D721Med (cell line): ENCODE data around the gene LRRFIP1.

ENCODE experiments used
- DNase-seq: peaks from one replicate; pipeline ENCODE4 v3.0.0; 2011; ENCODE audit warnings: low spot score; ENCODE audit not compliant: insufficient read length
- FAIRE-seq: peaks from 2 replicates; lab custom pipeline; 2011; peaks lifted over from hg19 to GRCh38; lab: Jason Lieb, UNC
- TF ChIP-seq, protein P1 (sequence below): IDR thresholded peaks from 2 replicates; pipeline ENCODE4 v1.5.1; 2012; ENCODE audit warnings: mild to moderate bottlenecking, control low read depth; ENCODE audit not compliant: insufficient read depth; ENCODE audit errors: missing control alignments

LRRFIP1 gene

DNA sequence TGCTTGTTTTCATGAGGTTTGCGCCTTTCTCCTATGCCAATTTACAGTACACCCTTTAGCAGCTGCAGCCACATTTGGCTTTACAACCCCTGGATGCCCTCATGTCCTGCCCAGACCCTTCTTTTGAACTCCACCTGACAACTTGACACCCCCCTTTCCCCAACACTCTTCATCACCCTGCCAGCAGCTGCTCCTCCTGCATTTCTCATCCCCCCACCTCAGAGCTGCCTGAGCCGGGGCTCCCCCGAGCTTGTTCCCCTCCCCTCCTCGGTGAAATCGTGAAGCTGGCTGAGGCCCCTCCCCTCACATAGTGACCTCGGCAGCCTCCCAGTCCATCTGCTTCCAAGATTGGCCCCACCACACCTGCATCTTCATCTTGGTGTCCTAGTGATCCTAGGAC lies 40.5 kb downstream of the LRRFIP1 start:
- TF ChIP-seq, protein P1, sequence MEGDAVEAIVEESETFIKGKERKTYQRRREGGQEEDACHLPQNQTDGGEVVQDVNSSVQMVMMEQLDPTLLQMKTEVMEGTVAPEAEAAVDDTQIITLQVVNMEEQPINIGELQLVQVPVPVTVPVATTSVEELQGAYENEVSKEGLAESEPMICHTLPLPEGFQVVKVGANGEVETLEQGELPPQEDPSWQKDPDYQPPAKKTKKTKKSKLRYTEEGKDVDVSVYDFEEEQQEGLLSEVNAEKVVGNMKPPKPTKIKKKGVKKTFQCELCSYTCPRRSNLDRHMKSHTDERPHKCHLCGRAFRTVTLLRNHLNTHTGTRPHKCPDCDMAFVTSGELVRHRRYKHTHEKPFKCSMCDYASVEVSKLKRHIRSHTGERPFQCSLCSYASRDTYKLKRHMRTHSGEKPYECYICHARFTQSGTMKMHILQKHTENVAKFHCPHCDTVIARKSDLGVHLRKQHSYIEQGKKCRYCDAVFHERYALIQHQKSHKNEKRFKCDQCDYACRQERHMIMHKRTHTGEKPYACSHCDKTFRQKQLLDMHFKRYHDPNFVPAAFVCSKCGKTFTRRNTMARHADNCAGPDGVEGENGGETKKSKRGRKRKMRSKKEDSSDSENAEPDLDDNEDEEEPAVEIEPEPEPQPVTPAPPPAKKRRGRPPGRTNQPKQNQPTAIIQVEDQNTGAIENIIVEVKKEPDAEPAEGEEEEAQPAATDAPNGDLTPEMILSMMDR: no peak
- FAIRE-seq (no peak), DNase-seq (no peak)

DNA sequence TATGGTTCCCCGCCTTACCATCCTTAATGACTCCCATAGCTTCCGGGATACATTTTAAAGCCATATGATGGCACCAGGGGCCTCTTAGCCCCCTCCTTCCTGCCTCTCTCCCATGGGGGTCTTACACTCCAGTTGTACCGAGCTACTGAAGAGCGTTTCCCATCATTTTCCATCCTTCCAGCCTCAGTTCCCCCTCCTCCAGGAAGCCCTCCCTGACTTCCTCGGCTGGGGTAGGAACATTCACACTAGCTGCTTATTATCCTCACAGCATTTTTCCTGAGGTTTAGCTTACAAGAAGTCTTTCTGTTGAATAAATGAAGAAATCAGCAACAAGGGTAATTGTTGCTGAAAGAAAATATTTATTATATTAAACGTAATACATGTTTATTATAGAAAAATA lies 41.1 kb downstream of the LRRFIP1 start:
- DNase-seq: no peak
- TF ChIP-seq, protein P1: no peak
- no peak for FAIRE-seq

DNA sequence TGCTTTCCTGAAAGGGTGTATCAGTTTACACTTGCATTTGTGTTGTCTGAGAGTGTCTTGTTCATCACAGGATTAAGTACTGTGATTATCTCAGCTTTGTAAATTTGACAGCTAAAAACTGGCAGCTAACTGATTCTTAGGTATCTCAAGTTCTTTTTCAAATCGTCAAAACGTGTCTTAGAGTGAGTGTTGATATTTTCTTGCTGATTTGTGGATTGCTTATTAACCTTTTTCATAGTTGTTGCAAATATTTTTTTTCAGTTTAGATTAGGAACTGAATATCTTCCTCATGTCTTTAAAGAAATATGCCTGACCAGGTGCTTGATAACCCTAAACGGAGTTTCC lies 41.9 kb downstream of the LRRFIP1 start:
- no peak for DNase-seq
- TF ChIP-seq, protein P1: no peak
- peak; percentile 61 for FAIRE-seq

DNA sequence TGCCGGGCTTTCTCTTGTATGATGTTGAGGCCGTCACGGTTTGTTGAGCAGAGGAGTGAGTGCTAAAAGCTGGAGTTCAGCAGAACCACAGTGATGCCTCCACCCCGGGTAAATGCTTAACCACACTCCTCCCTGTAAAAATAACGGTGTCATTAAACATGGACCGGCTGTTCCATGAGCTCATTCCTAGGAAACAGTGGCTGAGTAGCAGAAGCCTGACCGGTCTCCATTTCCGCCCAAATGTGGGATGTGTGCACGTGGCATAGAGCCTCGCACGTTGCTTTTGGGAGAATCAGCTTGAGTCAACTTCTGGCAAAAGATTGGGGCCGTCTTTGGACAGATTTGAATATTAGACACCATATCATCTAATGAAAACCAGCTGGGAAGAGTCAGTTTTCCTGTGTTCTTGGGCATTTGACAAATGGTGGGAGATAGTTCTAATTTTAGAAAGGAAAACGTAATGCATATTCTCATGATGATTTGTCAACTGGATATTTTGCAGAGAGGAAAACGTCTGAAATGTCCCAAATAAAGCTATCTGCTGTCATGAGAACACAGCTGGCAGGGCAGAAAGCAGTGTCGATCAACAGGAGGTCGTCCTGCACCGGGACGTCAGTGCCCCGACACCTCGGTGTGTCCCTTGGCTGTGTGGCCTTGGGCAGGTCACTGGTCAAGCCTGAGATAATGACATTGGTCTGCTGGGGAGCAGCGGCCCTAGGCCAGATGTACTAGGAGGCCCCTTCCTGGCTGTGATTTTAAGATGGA lies 42.4 kb downstream of the LRRFIP1 start:
- TF ChIP-seq, protein P1: no peak
- DNase-seq: no peak
- FAIRE-seq: no peak

- no peak for FAIRE-seq
Measured at GRCh38 chr2:237670641-237671040, 43.3 kb downstream of the LRRFIP1 start.

GRCh38 chr2:237671466-237672138 lies 44.2 kb downstream of the LRRFIP1 start:
- TF ChIP-seq, protein P1: no peak
- DNase-seq (no peak), FAIRE-seq (no peak)

More at GRCh38 chr2:237670641-237671040, 43.3 kb downstream of the LRRFIP1 start:
- DNase-seq: no peak
- TF ChIP-seq, protein P1: no peak

DNA sequence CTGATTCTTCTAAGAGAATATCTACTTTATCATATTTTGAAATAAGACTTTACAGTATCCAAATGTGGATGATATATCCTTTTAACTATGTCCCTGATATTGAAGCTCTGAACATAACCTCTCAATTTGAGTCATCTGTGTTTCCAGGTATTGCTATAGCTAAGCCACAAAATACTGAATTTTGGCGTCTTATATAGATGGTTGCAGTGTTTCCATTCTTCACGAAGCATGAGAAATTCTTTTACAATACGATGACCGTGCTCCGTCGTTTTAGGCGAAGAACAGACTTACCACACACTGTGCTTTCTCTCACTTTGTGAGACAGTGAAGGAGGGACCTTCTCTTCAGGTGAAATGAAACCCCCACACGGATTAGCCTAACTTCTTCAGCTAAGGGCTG lies 45.3 kb downstream of the LRRFIP1 start:
- DNase-seq (no peak), FAIRE-seq (no peak)
- TF ChIP-seq, protein P1: no peak
